COLO829 (cell line): ENCODE measurements around the gene DYNLT4.
"Not testable (repeated sequence)": the region's sequence is repeated elsewhere in the genome, so short reads cannot be mapped to it uniquely, and the experiment has no call there.

Source experiments
- DNase-seq: peaks from one replicate; pipeline ENCODE4 v3.0.0; 2012; ENCODE audit warnings: low spot score

DYNLT4 gene

DNA sequence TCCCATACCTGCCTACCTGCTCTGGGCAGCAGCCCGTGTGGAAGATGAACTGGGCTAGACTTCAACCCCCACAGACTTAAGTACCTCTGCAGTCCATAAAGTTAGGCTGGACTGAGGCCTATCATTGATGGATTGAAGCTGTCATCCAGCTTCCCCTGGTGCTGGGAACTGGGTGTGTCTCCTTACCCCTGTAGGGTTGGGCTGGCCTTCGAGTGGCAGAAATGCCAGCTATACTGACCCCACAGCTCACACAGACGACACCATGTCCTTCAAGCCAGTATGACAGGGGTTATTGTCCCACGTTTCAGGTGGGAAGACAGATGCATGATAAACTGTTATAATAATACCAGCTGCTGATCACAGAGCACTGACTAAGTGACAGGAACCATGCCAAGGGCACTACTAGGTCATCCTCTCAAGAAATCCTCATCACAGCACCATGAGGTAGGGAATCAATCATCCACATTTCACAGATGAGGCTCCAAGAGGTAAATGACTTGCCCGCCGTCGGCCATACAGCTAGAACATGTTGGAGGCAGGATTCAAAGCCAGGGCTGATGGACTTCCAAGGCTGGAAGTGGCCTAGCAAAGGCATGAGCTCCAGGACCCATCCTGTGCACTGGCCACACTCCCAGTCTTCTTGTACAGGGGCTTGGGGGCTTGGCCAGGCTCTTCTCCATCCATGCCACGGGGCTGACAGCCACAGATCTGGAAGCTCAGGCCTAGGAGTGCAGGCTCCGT, 18.9 kb downstream of the DYNLT4 start, which contains the start of gene BEST4:
Gene BEST4, minus strand, starts transcription at position 51 of the 741 bp plus-strand sequence. CDS start 465 bp downstream, outside the sequence.
- DNase-seq = no peak

DNA sequence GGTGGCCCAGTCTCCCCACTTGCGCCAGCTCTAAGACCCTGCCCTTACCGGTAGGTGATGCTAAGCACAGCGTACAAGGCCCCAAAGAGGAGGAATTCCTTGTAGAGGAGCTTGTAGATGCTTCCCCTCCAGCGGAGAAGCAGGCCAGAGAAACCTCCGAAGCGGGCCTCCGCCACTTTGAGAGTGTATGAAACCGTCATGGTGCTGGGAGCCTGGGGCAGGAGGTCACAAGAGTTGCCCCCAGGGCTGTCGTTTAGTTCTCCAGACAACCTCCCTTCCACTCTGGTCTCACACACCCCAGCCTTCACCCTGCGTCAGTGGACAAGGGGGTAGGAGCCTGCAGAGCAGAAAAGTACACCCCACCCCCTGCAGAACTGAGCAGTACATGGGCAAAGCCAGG, 19.6 kb downstream of the DYNLT4 start:
- no peak for DNase-seq

DNA sequence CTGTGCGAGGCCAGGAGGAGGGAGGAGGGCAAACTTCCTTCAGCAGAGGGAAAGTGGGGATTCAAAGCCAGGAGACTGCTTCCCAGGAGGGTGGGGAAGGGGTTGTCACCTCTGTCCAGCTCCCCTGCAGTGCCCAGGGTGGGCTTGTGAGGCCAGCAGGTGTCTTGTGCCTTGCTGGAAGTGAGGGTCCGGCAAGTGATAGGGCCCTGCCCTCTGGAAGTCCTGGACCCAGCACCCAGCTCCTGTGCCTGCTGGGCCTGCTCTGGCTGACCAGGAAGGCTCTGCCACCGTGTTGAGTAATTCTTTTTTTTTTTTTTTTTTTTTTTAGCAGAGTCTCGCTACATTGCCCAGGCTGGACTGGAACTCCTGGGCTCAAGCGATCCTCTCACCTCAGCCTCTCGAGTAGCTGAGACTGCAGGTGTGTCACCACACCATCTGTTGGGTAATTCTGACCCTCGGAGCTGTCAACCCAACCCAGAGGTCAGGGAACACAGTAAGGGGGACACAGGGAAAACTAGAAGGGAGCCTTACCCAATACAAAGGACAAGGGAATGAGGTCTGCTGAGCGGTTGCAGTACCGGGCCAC, 20.2 kb downstream of the DYNLT4 start:
- no peak for DNase-seq

DNA sequence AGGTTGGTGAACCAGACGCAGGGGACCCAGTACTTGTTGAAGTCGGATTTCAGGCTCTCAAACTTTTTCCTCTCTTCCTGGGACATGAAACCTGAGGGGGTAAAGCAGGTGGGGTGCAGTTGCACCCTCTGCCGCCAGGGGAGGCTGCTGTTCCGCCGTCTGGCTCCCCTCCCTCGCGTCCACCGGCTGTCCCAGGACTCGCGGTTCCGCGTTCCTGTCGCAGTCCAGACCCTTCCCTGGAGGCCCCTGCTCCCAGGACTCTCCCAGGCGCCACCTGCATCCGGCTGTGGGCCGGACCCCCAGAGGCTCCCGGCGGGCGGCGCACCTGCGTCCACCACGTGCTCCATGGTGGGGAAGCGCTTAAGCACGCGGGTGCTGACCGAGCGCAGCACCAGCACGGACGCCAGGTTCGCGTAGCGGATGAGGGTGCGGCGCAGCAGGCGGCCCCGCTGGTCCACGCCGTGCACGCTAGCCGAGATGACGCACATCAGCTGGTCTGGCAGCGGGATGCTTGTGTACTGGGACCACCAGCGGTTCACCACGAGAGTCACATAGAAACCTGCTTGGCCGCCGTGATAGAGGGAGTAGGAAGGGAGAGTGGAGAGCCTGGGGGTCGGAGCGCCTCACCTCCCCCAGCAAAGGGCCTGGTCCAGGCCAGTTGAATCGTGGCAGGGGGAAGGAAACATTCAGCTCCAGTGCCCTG, 20.9 kb downstream of the DYNLT4 start:
- no peak for DNase-seq

DNA sequence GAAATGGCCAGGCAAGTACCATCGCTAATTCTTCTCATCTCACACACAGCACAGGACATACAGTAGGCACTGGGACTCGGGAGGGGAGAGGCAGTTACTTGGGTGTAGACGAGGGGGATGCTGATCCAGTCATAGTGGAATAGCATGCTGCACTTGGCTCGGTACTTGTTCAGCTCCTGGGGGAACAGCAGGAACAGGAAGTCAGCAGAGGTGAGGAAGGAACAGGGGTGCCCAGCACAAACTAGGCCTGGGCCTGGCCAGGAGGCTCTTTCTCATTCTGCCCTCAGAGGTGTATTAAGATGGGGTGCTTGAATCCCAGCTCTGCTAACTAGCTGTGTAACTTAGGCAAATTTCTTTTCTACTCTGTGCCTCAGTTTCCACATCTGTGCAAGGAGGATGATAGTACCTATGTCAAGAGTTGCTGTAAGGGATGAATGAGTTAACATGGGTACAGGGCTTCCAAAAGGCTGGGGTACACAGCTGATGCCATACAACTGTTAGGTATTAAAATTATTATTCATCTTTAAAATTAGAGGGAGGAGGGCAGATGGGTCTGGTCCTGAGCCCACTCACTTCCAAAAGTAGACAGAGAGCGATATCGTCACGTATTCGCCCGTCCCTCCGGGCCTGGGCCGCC, 21.5 kb downstream of the DYNLT4 start:
- DNase-seq = no peak

DNA sequence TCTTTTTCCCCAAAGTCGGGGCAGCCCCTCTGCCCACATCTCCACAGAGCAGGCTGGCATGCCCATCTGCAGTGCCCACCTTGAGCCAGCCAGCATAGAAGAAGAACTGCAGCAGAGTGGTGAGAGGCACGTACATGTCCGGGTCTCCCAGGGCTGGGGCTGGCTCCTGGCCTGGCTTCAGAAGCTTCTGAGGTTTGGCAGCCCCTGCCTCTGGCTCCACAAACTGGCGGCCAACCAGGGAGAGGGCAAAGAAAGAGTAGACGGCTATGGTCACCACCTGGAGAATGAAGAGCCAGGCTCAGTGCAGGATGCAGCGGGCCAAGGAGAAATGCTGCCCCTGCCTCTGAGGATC, 22.1 kb downstream of the DYNLT4 start:
- DNase-seq = no peak

DNA sequence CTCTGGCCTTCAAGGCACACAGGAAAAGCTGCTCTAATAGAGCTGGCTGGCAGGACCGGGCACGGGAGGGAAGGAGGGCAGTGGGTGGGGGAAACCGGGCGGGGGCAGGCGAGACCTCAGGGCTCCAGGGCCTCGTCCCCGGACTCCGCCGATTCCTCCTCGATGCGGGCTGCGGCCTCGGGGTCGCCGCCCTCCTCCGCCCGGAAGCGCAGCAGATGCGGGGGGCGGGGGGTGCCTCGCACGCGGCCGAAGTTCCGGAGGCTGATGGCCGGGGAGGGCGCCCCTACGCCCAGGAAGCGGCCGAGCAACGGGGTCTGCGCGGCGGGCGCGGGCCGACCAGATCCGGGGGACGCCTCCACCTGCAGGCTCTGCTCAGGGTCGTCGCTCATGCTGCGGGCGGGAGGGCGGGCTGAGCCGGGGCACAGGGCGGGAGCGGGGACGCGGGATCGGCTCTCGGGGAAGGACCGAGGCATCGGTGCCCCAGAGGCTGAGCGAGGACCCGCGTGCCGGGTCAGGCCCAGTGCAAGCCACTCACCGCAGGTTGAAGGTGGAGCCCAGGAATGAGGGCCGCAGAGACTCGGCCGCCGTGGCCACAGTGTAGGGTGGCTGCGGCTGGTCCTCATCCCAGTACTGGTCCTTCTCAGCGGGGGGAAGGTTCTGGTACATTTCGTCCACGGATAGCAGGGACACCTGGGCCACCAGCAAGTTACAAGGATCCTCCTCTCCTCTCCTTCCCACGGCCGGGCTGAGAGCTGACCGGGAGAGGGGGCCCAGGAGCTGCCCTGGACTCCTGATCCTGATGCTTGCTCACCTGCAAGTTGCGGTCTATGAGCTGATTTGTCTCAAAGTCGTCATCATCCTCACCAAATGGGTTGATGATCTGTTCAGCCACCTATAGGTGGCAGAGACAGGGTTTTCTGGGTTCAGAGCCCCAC, 22.8 kb downstream of the DYNLT4 start:
- no peak for DNase-seq

DNA sequence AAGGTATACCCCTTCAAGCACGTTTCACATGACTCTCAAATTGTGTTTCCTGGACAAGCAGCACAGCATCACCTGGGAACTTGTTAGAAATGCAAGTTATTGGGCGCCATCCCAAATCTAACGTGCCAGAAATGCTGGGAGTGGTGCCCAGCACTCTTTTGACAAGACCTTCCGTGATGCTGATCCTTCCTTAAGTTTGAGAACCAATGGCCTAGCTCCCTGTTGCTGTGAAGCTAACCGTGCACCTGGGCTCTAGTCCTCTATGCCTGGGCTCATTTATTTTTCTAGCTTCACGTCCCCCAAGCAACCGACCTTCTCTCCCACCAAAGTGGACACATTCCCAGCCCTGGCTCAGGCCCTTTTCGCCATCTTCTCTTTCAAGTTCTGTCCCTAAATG, 23.5 kb downstream of the DYNLT4 start:
- DNase-seq = no peak

DNA sequence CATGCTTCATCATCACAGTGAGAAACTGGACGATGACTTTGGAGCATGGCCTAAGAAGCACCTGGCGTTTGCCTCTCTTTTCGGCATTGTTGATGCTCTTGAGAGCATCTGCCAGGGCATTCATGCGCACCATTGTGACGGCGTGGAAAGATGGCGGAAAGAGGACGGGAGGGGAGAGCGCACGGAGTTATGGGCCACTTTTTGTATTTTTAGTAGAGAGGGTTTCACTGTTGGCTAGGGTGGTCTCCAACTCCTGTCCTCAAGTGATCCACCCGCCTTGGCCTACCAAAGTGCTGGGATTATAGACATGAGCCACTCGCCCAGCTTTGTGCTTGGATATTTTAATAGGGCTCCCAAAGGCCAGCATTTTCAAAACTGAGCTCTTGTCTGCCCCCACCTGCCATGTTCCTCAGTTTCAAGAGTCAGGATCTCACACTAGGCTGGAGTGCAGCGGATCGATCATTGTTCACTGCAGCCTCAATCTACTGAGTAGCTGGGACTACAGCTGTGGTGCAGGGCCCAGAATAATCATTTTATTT, 26.5 kb downstream of the DYNLT4 start:
- DNase-seq = no peak

DNA sequence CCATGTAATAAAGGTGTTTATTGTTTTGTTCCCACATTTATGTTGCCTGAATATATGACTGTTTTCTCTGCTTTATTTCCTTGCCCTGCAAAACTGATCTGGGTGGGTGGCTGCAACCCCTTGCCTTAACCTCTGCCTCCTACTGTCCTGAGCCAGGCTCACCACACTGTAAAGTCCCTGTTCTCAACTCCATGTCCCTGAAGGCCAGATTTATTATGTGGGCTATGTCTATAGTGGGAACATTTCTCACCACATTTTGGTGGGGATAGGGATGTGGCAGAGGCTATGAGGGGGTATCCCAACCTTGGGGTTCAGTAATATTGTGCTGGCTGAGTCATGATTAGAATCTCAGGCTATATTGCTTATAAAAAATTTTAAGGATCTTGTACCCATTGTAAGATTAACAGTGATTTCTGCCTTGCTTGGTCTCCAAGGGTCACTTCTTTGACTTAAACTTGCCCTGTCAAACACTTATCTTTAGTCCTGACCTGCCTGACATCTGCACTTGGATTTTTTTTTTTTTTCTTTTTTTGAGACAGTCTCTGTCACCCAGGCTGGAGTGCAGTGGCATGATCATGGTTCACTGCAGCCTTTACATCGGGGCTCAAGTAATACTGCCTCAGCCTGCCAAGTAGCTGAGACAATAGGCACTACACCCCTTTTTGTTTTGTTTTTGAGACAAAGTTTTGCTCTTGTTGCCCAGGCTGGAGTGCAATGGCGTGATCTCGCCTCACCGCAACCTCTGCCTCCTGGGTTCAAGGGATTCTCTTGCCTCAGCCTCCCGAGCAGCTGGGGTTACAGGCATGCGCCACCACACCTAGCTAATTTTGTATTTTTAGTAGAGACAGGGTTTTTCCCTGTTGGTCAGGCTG, 28.2 kb downstream of the DYNLT4 start:
- DNase-seq = no peak

DNA sequence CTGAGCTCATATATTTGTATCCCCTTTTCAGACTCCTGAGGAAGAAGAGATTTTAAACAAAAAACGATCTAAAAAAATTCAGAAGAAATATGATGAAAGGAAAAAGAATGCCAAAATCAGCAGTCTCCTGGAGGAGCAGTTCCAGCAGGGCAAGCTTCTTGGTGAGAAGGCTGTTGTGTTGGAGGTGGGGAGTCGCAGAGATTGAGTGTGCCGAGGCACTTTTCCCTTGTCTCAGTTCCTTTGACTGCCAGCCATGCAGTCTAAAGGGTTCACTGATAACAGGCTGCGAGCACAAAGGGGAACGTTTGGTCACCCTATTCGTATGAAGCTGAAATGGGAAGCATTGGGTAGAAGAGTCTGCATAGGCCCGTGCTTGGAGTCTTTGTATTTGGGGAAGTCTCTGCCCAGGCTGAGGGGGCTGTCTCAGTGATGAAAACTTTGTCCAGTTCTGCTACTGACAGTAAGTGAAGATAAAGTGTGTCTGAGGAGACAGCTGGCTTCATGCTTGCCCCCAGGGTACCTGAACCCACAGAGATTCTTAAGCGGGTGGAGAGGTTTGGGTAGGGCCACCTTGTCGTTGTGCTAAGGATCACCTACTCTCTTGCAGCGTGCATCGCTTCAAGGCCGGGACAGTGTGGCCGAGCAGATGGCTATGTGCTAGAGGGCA, 29.0 kb downstream of the DYNLT4 start:
- DNase-seq = no peak

DNA sequence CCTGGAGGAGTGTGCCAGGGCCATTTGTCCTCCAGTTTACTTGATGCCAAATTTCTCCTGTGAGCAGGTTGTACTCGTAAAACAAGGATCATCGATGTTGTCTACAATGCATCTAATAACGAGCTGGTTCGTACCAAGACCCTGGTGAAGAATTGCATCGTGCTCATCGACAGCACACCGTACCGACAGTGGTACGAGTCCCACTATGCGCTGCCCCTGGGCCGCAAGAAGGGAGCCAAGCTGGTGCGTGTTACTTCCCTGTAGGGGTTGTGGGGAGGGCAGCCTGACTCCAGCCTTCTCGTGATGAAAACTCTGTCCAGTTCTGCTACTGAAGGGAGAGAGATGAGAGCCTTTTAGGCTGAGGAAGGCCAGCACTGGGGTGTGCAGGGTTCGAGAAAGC, 29.6 kb downstream of the DYNLT4 start:
- no peak for DNase-seq

DNA sequence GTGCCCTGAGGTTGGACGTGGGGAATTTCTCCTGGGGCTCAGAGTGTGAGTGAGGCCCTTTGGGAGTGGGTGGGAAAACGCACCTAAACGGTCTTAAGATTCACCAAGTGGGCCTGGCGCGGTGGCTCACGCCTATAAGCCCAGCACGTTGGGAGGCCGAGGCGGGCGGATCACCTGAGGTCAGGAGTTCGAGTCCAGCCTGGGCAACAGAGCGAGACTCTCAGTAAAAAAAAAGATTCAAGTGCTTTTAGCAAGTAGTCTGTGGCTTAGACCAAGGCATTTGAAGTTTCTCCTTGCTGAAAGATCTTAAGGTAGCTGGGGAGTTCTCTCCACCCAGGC, 30.5 kb downstream of the DYNLT4 start:
- no peak for DNase-seq

DNA sequence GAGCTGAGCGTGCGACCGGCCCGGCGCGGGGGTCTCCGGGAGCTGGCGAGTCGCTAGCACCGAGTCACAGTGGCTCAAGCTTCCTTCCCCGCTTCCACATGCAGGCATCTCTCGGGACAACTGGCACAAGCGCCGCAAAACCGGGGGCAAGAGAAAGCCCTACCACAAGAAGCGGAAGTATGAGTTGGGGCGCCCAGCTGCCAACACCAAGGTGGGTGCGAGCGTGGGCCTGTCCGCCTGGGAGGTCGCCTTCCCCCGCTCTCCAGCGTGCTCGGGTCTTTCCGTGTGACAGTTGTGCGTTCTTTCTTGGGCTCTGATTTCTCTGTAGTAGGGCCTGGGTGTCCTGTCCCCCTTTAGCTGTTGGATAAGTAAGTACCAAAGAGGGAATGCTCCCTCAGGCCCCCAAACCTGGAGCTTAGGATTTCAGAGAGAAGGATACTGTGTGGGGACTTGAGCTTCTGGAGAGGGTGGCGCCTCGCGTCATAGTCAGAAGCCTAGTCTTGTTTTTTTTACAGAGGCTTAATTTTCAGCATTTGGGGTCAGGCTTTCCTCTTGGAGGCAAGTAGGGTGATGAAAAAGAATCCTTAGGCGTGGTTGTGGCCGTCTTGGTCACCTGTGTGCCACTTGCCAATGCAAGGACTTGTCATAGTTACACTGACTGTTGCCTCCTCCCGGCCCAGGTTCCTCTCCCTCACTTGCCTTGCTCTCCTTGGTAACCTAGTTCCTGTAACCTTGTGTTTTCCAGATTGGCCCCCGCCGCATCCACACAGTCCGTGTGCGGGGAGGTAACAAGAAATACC, 31.0 kb downstream of the DYNLT4 start:
- no peak for DNase-seq

DNA sequence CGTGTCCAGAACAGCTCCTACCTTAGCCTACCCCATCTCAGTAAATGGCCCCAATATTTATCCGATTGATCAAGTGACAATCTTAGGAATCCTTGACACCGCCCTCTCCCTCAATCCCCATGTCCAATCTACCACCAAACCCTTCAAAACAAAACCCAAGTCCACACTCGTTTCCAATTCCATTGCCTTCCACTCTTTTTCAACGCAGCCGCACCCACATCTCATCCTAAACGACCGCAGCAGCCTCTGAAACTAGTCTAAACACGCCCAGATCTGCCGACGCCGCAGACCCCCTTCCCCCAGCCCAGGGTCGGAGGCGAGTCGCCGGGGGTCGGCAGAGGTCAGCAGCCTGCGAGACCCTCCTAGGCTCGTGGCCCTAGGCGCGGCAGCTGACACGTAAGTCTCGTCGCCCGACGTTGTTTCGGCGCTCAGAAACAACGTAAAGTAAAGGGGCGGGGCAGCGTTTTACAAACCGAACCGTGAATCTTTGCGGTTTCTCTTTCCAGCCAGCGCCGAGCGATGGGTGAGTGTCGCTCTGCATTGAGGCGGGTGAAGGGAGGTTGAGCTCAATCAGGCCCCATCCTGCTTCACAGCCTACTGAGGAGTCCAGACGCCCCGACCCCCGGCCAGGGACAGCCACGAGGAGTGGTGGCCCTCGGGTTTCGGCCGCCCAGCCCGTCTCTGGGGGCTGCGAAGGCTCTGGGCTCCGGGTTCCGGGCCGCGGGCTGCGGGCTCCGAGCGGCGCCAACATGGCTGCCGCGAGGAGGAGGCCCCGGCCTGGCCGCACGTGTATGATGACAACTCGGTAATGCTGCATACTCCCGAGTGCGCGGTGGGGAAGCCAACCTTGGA, 31.8 kb downstream of the DYNLT4 start, which contains the start of gene RPS8:
Gene RPS8, plus strand, starts transcription at position 463 of the 852 bp plus-strand sequence. Its CDS starts 57 bp downstream, at position 520.
- DNase-seq = peak; percentile 81

DNA sequence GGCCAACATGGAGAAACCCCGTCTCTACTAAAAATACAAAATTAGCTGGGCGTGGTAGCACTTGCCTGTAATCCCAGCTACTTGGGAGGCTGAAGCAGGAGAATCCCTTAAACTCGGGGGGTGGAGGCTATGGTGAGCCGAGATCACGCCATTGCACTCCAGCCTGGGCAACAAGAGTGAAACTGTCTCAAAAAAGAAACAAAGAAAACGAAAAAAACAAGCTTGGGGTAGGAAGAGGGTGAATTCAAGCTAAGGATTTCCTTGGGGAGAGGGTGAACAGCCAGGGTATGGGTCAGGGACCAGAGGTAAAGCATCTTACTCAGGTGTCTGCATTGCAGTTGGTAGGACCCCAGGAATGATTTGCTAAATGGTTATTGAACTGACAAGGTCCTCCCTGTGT, 40.7 kb downstream of the DYNLT4 start:
- DNase-seq = not testable (repeated sequence)

DNA sequence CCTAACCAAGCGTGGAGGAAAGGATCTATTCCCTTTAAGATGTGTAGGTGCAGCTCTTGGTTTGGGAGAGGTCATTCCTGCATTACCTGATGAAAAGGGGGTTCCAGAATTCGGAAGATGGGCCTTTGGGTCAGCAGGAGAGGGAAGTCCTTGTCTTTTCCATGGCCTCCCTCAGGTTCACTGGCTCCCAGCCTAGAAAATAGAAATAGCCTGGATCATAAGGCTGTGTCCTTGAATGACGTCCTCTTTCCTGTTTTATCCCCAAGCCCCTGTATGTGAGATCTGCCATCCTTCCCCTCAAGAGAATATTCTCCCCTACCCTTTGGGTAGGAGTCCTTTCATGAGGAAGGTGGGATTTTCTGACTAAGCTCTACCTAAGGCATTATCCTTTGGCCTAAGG, 46.3 kb downstream of the DYNLT4 start:
- DNase-seq = no peak

DNA sequence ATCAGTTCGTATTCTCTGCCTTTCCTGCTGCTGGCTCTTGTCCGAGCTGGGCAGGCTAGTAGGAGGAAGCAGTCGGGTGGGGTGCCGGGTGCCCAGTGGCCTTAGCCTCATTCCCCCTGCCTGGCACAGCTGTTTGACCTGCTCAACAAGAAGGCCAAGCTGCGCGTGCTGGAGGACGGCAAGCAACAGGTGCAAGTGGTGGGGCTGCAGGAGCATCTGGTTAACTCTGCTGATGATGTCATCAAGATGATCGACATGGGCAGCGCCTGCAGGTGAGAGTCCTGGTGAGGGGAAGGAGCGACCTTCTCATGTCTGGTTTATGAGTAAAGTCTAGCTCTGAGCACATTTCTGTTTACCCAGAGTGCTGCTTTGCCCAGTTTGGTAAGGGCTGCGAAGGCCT, 48.1 kb downstream of the DYNLT4 start:
- no peak for DNase-seq
